Measurements from ENCODE around the gene TP53INP2. TPM values are rescaled to one million over a fixed set of nuclear protein-coding genes. Genes with fewer than 3 reads are reported as not detected.

The TP53INP2 gene
- total and polyA plus RNA-seq, 2 of the 13 experiments (the other 11 are each of a cell fraction or from before 2014, with no cell fraction given) = 5.2 to 18.8 TPM

- TF ChIP-seq ZNF362 (CRISPR knock-in tag; IDR thresholded peaks at IDR 0.05; ENCODE audit: borderline replicate concordance) = no peak
- peak; percentile 55 for TF ChIP-seq ZFY (CRISPR knock-in tag; IDR thresholded peaks at IDR 0.05)
- TF ChIP-seq GFI1 (CRISPR knock-in tag; IDR thresholded peaks at IDR 0.05; ENCODE audit: borderline replicate concordance) = 0 out of 2 replicates have a peak, but pooled peaks have one; percentile 4
- 0 out of 2 replicates have a peak, but pooled peaks have one; percentile 29 for TF ChIP-seq ZSCAN9 (CRISPR knock-in tag; IDR thresholded peaks at IDR 0.05; ENCODE audit: borderline replicate concordance)
- peak; percentile 90 for TF ChIP-seq TFAP4 (IDR thresholded peaks at IDR 0.05; ENCODE audit: borderline replicate concordance, low read depth)
- no peak for TF ChIP-seq HNRNPUL1 (IDR thresholded peaks at IDR 0.05; ENCODE audit: low read depth, low read length)
- peak; percentile 10; the same call in 1 of the 2 replicates for TF ChIP-seq ZNF263 (CRISPR knock-in tag; IDR thresholded peaks at IDR 0.05)
- TF ChIP-seq KLF16 (CRISPR knock-in tag; IDR thresholded peaks at IDR 0.05) = peak in 1 of 2 experiments; percentile 18; a peak in 1 of 4 replicates
- TF ChIP-seq JUND (CRISPR knock-in tag; IDR thresholded peaks at IDR 0.05) = peak; percentile 15; the same call in 1 of the 2 replicates
- TF ChIP-seq KMT2A (CRISPR knock-in tag; IDR thresholded peaks at IDR 0.05) = 0 out of 2 replicates have a peak, but pooled peaks have one; percentile 26
- peak; percentile 2; the same call in 1 of the 2 replicates for TF ChIP-seq ZNF335 (CRISPR knock-in tag; IDR thresholded peaks at IDR 0.05)
- TF ChIP-seq ZNF3 (CRISPR knock-in tag; IDR thresholded peaks at IDR 0.05) = no peak
- TF ChIP-seq TBP (CRISPR knock-in tag; IDR thresholded peaks at IDR 0.05) = no peak
- TF ChIP-seq FOSL1 (CRISPR knock-in tag; IDR thresholded peaks at IDR 0.05; ENCODE audit: borderline replicate concordance) = peak; percentile 59; the same call in 1 of the 2 replicates
- TF ChIP-seq EP300 (IDR thresholded peaks at IDR 0.05; ENCODE audit: low read depth in 2 of 2, low read length in 2 of 2) = peak in 1 of 2 experiments; percentile 12; a peak in 1 of 4 replicates
- no peak for TF ChIP-seq EP300 (CRISPR knock-in tag; IDR thresholded peaks at IDR 0.05; ENCODE audit: borderline replicate concordance)
- no peak for TF ChIP-seq MAZ (IDR thresholded peaks at IDR 0.05; ENCODE audit: borderline replicate concordance, low read depth, low read length)
- 0 out of 2 replicates have a peak, but pooled peaks have one; percentile 43 for TF ChIP-seq MAZ (CRISPR knock-in tag; IDR thresholded peaks at IDR 0.05; ENCODE audit: low read depth)
- TF ChIP-seq ZNF704 (CRISPR knock-in tag; IDR thresholded peaks at IDR 0.05; ENCODE audit: borderline replicate concordance) = 0 out of 2 replicates have a peak, but pooled peaks have one; percentile 37
- TF ChIP-seq ZKSCAN5 (CRISPR knock-in tag; IDR thresholded peaks at IDR 0.05) = no peak
- TF ChIP-seq ZNF687 (CRISPR knock-in tag; IDR thresholded peaks at IDR 0.05) = peak; percentile 44; the same call in 1 of the 2 replicates
- no peak for TF ChIP-seq SIX4 (CRISPR knock-in tag; IDR thresholded peaks at IDR 0.05)
Measured at GRCh38 chr20:34705397-34706301, 1.5 kb downstream of the TP53INP2 start (continued).
